GM19043 (cell line): ENCODE data around the gene SLIT3.

Source experiments
- ATAC-seq: cut with Tn5 transposase; IDR thresholded peaks from one replicate; pipeline ENCODE4 v1.9.1; 2021; ENCODE audit warnings: low read depth; ENCODE audit not compliant: unreplicated experiment

Gene SLIT3

DNA sequence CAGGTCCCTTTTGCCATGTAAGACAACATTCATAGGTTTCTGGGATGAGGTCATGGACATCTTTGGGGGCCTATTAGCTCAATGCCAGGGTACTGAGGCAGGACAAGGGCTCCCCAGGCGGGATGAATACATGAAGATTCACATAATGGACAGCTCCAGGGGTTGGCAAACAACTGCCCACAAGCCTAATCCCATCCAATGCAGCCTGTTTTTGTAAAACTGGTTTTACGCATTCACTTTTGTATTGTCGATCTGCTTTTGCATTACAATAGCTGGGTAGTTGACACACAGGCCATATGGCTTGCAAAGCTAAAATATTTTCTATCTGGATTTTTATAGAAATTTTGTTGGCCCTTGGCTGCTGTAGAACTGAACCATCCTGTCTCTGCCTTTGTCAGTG, 473.3 kb downstream of the SLIT3 start:
- no peak for ATAC-seq

DNA sequence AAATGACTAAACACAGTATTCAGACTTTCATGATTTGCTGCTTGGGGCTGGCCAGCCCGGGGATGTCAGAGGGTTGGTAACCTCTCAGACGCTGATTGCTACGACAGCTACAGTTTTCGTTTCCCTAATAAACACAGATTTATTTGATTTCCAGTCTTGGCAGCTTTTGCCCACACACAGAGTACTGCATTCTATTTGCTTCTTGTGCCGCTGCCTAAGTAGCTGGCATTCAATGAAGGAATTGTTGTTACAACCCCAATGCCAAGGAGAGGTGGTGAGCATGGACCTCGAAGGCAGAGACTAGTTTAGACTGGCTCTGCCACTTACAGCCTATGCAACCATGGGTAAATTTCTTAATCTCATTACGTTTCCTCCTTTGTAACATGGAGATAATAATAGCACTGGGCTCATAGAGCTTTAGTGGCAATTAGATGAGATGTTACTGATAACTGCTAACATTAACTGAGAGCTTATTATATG, 474.7 kb downstream of the SLIT3 start:
- ATAC-seq: no peak

DNA sequence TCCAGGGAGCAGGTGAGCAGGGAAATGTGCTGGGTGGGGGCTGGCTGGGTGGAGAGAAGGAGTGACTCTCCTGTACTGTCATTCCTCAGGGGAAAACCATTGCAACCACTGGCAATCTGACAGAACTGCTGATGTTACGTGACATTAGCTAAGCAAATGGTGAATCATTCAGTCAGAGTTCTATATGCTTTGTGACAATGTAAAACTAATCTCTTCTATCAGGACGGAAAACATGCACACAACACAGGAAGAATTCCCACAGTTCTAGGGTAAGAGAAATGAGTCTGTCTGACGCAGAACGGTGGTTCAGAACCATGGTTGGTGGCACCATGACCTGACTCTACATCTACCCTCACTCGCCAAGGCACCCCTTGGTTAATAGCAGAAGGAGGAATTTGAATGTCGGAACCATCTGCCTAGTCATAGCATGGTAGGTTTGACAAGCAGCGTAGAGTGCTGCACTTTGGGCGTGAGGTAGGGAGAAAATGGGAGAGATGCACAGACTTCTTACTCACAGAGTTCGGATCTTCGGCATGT, 478.1 kb downstream of the SLIT3 start:
- ATAC-seq: no peak

DNA sequence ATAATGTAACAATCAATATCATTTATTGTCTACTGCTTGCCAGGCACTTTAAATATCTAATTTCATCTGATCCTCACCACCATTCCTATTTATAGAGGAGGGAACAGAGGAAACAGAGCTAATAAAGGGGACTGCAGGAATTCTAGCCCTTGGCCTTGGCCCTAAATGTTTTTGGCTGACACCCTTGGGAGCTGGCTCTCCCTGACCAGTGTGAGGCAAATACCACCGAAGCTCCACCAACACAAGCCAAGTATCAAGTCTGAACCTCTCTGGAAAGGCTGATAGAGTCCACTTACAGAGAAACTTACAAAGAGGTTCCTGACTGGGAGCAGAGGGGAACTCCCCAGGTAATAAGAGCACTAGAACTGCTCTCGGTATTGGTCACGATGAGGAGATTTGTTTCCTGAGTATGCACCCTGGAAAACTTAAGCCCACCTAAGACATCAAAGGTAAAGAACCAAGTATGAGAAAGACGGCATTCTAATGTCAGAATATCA, 478.6 kb downstream of the SLIT3 start:
- no peak for ATAC-seq

DNA sequence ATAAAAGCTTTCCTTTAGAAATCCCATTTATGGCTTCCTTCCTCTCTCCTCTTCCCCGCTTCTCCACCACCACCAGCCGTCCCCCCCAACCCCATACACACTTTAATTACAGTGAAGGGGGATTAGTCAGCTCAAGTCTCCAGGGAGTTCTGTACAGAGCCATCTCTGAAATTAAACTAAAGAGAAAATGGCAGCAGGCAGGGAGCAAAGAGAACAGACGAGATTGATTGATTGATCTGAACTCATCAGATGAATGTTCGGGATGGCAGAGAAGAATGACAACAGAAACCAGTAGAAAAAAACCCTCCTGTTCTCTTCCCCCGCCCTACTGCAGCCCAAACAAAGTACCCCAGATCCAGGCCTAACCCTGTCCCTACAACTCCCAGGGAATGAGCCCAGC, 480.1 kb downstream of the SLIT3 start:
- no peak for ATAC-seq

DNA sequence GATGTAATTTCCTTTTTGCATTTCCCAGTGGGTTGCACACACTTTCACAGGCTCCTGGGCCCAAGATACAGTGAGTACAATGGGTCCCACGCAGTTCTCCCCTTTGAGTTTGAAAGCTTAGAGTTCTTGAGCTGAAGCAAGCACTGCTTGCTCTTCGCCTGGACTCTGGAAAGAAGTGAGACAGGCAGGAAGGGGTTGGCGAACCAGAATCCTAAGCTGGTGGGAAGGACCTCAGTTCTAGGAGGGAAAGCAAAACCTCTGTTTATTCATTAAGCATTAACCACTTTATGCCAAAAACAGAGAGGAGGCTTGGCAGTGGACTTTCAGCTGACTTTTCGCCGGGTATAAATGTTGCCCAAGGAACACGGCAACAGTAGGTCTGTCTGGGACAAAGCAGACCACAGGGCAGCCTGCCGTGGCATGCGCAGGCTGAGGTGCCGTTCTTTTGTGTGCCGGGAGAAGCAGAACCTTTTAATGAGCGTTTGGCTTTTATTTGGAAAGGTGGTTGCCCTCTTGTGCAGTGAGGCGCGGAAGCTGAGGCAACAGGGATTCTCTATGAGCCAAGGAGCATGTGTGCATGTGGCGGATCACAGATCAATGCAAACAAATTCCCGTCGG, 481.8 kb downstream of the SLIT3 start:
- no peak for ATAC-seq

DNA sequence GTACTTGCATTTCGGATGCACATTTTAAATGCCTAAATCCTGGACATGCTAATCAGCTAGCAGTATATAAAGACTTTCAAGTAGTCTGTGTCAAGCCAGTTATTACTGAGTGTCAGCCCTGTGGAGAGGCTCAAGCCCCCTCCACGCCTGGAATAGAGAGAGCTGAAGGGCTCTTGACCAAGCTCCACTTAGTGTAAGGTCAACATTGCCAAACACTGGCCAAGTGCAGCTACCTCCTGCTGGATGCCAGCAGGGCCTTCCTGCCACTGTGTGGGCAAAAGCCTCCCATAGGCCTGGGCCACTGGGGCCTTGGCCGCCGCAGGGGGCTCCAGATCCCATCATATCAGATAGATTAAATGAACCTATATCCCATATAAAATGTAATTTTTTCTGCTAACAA, 482.4 kb downstream of the SLIT3 start:
- no peak for ATAC-seq

DNA sequence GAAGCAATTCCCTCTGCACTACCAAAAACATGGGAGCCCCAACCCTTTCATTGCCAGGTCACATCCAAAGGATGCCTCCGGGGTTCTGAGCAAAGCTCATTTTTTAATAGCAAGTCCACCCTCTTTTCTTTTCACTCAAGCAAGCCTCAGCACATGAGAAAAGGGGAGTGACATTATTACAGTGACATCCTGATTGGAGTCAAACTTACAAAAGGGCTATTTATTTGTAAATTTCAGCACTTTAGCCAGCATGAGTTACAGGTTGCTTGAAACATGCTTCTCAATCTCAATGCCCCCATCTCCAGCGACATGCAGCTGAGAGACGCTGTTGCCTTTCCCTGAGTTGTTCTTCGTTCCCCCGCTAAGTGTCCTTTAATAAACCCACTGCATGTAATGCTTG, 483.3 kb downstream of the SLIT3 start:
- no peak for ATAC-seq

DNA sequence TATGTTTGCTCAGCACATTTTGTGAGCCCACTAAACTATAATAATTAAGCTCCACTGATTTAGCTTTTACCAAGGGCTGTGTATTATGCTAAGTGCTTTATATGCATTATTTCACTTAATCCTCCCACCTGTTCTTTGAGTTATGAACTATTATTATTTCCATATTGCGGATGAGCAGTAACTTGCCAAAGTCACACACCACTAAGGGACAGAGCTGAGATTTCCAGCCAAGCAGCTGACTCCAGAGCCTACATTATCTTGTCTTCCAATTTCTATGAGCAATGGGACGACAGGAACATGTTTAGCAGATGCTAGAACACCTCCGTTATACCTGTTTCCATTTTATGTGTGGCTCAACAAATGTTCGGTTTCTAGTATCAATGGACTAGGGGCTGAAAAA, 484.3 kb downstream of the SLIT3 start:
- ATAC-seq: no peak

DNA sequence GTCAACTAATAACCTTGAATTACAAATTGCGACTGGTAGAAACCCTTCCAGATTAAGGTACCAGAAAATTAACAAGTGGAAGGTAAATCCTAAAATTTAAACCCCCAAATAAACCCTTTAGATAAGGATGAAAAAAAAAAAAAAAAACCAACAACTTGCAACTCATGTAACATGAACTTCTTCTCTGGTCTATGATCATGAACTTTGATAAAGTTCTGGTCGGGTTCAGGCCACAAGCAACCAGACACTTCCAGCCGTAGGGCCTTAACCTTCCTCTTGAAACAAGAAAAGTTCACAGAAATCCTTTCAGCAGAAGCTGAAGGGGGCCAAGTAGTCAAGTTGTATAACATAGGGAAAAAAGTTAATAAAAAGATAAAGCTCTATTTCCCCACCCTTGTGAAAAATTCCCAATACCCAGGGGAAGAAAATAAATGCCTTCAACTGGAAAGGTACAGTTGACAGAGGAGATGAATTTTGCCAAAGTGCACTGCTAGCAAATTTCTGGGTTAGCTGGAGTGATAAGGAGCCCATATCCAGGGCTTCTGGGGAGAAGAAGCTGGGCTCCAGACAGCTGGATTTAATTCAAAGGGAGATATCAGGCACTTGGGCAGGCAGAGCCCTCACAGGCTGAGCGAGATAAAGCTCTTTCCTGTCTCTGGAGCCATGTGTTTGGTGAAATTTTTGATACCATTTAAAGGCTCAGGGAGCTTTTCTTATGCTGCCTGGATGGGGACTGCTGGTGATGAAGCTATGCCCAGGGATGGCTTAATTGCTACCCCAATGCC, 487.6 kb downstream of the SLIT3 start:
- ATAC-seq: no peak

DNA sequence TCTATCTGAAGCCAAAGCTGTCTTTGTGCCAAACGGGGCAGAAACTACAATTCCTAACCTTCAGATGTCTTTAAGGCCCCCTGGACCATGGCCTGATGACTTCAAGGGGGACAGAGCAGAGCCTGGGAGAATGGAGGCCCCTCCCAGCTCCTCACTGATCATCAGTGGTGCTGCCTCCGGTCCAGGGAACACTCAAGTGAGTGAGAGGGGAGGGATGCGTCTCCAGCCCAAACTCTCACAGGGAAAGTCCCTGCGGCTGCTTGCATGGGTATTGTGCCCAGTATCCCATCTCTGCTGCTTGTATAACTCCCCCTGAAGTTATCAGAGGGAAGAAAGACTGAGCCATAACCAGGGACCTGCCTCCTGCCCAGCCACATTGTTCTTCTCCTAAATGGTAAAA, 490.3 kb downstream of the SLIT3 start:
- no peak for ATAC-seq

DNA sequence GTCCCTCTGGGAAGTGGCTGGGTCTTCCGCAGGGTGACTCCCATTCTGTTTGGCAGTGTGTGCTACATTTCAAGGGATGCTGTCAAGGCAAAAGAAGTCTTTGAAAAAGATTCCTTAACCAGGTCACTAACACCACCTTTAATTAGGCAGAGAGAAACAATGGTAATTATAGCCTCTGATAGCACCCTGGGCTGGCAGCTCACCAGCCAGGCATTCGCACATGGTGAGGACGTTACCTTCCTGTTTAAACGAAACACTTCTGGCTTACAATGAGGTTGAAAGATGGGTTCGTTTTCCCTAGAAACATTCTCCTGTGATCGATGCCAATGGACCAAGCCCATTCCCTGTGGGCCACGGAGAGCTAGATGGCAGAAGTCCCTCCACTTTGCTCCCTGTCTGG, 491.7 kb downstream of the SLIT3 start:
- no peak for ATAC-seq

DNA sequence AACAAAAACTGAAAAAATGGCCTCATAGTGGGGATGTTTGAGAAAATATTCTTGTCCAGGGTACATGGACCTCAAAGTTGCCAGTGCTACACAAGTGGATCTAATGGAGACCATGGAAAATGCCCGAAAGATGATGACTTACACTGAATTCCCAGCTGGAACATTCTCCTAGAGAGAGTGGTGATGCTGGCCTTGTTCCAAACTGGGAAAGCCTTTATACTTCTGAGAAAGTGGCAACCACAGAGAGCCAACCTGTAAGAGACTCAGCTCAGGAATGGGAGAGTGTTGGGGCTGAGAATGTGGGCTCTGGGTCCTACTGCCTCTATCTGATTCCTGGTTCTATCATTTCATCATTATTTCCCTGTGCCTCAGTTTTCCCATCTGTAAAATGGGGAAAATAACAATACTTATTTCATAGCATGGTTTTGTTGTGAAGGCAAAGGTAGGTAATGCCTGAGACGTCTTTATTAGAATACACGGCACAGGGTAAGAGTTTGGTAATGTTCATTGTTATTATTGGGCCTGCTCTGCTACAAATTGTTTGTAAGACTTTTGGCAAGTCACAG, 492.8 kb downstream of the SLIT3 start:
- ATAC-seq: no peak

DNA sequence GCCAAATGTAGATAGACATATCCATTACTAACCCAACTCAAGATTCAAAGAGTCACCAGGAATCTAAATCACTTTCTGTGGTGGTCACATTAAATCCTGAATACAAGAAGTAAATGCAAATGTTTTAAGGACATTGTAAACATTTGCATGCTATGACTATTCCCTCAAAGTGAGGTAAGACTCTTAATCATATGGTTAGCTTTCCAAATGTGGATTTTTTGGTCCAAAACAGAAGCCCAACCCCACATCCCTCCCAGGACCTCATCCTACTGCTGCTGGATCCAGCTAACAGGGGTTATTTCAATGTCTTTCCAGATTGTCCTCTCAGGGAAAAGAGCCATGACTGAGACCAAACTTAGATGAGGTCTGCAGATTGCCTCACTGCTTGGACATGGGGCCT, 493.7 kb downstream of the SLIT3 start:
- no peak for ATAC-seq

DNA sequence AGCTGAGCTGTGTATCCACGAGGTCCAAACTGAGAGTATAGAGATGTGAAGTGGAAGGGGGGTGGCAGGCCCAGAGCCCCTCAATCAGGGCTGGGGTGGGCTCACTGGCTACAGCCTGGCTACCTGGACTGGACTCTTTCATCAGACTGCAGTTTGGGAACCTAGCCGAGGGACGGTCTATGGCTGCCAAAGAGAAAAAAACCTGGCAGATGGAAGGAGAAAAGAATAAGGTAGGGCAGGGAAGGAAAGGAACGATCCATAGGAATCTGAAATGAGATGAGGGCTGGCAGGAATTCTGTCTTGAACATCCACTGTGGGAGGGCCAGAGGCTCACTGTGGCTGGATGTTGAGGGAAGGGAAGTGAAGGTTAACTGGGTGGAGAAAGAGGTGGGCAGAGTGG, 497.4 kb downstream of the SLIT3 start:
- ATAC-seq: no peak

DNA sequence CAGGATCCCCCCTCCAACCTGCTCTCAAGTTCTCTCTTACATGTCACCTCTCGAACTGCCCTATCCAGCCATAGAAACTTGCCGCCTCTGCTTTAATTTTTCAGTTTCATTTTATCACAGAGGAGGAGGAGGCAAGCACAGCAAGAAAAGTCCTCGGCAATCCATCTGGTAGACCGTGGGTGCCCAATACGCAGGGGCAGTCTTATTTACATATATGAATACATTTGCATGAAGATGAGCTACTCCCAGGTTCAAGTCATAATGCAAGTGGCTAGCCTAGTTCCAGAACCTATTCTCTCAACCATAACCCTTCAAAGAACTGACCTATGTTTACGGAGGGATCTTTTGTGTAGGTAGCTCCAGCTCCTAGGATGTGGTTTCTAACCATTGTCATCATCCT, 498.6 kb downstream of the SLIT3 start:
- no peak for ATAC-seq

DNA sequence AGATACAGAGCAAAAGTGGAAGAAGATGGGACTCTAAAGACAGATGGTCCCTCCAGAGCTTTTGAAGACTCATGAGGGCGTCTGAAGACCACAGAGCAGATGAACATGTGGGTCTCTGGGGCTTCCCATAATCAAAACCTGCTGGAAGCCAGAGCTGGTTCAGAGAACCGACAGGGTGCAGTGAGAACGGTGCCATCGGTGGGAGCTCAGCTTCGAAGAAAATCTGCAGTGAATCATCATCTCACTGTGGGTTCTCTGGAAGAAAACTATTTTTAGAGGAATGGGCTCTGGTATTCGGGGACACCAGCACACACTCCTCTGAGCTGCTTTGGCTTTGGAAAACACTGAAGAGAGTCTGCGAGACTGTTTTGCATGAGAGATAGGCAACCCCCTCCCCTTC, 499.4 kb downstream of the SLIT3 start:
- ATAC-seq: no peak

DNA sequence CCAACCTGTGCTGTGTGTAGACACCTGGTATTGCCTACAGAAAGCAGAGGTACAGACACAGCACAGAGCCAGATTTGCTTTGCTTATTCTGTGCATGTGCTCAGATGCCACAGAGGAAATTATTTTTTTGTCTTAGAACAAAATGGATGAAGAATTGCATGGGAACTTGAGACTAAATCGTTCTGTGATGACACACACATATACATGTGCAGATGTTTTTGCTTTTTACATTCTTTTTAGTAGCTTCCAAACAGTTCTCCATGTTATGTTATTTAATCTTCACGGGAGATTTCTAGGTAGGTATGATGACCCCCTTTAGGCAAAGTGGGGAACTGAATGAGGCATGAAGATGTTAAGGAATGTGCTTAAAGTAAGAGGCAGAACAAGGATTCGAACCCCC, 500.2 kb downstream of the SLIT3 start:
- ATAC-seq: no peak

DNA sequence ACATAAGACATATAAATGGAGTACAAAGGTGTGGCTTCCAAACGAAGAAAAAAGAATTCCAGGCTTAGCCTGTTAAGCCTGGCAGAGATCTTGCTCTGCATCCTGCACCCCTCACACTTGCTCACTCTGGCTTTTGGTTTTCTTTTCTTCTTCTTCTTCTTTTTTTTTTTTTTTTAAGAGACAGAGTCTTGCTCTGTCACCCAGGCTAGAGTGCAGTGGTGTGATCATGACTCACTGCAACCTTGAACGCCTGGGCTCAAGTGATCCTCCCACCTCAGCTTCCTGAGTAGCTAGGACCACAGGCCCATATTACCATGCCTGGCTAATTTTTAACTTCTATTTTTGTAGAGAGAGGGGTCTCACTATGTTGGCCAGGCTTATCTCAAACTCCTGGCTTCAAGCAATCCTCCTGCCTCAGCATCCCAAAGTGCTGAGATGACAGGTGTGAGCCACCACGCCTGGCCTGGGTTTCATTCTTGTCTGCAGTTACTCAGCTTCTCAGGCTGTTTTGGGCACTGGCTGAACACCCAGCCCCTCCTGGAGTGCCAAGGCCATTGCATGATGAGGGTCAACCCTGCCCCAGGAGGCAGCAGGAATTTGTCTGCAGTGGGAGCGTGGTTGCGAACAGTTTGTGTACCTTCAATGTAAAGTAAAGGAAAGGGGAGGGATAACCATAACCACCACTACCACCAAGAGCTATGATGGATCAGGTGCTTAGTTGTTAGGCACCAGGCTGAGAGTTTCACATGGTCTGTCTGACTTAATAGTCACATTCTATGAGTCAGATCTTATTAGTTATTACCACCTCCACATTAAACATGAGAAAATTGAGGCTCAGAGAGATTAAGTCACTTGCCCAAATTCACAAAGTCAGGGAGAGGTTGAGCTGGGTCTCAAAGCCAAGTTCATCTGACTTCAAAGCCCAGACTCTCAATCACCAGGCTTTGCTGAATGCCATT, 502.6 kb downstream of the SLIT3 start:
- ATAC-seq: no peak
